SK-N-DZ (cell line): Measurements from ENCODE around the gene LRP8.

ENCODE experiments used
- DNase-seq: peaks from one replicate; pipeline ENCODE4 v3.0.0-alpha.2; 2015; ENCODE audit warnings: low spot score

The LRP8 gene

GRCh38 chr1:53340660-53341520, 13.0 kb upstream of the LRP8 start:
- DNase-seq: no peak

DNA sequence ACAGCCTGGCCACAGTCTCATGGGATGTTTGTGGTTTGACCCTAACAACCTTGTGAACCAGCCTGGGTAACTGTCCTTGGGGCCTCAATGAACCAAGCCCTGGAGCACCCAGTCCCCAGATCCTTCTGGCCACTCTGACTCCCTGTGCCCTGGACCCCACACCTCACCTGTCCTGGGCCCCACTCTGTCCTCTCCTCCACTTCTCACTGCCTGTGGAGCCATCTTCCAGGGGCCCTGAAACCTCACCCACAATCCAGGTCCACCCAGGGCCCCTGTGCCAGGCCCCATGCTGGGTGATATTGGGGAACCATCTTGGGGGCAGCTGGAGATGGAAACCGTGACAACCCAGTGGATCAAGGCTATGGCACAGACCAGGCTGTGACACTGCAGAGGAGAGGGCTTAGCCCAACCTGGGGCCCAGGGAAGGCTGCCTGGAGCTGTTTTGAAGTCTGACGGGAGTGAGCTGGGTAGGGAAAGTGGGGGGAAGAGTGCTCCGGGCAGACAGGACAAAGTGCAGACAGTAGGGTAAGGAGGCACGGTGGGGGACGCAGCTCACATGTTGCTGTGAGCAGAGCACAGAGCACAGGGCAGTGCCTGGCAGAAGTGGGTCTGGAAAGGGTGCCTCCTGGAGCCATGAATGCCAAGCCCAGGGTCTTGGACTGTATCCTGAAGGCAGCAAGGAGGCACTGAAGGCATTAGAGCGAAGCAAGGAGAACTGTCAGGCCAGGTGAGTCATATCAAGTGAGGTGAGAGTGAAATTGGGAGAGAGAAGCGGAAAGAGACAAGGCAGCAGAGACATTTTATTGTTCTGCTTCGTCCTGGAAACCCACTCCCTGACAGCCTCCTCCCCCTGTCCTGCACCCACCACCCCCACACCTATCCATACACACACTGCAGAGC, 12.1 kb upstream of the LRP8 start:
- DNase-seq: no peak

DNA sequence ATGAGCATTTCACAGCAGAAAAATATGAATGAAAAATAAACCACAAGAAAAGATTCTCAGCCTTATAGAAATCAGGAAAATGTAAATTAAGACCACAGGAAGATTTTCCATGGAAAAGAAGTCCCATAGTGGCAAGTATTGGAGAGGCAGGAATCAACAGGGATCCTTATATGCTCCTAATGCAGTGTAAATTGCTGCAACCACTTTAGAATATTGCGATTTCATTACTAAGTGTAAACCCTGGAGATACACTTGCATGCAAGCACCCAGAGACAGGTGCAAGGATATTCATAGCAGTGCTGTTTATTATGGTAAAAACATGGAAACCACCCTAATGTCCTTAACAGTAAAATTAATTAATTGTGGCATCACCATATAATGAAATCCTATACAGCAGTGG, 10.6 kb upstream of the LRP8 start:
- no peak for DNase-seq

DNA sequence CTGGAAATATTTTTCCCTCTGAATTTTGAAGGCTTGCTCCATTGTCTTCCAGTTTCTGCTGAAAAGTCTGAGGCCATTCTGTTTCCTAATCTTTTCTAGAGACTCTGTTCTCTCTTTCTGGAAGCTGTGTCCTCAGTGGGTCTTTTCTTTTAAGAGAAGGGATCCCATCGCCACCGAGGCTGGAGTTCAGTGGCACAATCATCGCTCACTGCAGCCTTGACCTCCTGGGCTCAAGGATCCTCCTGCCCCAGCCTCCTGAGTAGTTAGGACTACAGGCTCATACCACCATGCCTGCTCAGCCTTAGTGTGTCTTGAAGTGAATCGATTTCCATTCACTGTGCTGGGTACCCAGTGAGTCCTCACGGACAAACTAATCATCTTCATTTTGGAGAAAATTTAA, 9.6 kb upstream of the LRP8 start:
- no peak for DNase-seq

- DNase-seq: no peak
Observed at GRCh38 chr1:53336146-53336545, 8.3 kb upstream of the LRP8 start.

DNA sequence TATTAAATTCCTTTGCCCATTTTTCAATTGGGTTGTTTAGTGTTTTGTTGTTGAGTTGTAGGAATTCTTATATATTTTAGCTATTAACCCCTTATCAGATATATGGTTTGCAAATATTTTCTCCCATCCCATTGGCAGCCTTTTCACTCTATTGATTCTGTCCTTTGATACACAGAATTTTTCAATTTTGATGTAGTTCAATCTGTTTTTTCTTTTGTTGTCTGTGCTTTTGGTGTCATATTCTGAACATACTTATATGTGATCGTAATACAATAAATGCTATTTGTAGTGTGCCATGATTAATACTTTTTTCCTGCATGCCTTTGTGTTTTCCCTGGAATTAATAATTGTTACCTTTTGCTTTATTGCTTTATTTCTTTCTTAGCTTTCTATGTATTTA, 7.8 kb upstream of the LRP8 start:
- DNase-seq: no peak

DNA sequence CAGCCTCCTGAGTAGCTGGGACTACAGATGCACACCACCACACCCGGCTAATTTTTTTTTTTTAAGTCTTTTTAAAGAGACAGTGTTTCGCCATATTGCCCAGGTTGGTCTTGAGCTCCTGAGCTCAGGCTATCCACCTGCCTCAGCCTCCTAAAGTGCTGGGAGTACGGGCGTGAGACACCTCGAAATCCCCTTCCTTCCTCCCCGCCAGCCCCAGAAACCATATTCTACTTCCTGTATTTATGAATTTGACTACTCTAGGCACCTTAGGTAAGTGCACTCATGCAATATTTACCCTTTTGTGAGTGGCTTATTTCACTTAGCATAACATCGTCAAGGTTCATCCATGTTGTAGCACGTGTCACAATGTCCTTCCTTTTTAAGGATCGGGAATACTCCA, 6.9 kb upstream of the LRP8 start:
- no peak for DNase-seq

- DNase-seq: no peak
Observed at GRCh38 chr1:53334312-53334711, 6.4 kb upstream of the LRP8 start.

DNA sequence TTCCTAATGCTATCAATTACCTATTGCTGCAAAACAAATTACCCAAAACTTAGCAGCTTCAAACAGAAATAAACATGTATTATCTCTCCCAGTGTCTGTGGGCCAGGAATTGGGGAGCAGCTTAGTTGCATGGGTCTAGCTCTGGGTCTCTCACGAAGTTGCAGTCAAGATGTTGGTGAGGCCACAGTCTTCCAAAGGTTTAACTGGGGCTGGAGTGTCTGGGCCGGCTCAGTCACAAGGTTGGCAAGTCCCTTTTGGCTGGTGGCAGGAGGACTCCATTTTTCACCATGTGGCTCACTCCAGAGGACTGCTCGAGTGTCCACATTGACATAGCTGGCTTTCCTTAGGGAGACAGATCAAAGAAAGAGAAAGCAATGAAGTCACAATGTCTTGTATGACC, 5.0 kb upstream of the LRP8 start:
- no peak for DNase-seq

DNA sequence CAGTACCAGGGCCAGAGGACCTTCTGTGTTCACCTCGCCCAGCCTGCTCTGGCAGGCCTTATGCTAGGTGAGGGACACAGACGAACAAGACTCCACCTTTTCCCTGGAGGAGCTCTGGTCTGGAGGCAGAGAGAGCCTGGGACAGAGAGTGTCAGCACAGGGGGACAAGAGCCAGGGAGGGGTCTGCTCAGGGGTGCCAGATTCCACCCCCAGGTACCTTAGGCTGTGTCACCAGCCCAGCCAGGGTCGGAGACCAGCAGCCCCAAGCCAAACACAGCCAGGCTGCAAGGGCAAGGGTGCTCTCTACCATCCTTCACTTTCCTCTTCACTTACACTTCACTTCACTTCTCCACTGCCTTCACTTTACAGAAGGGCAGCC, 4.3 kb upstream of the LRP8 start:
- DNase-seq: no peak

DNA sequence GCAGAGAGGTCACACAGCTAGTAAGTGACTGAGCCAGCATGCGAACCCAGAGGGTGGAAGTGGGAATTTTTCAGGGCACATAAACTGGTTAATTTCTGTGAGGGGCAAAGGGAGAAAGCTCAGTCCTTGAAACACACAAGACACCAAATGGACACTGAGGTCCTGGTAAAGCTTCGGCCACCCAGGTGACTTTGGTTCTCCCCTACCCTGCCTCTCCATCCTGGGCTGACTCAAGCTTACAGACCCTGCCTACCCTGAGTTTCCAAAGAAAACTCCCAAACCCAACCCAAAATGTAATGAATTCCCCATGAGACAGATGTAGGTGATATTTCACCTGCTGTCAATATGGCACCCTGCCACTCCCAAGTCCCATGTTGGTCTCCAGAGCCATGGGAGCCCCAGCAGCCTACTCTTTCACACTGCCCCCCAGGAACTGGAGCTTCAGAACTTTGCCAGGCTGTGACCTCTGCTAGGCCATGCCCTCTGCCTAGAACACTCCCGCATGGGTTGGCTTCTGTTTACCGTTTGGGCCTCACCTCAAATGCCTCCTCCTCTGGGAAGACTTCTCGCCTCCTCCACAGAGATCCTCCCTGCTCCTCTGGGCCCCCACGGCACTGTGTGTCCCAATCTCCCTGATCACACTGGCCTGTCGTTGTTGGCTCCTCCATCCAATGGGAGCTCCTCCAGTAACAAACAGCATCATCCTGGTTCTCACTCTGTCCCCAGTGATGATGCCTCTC, 3.7 kb upstream of the LRP8 start:
- no peak for DNase-seq

- no peak for DNase-seq
Observed at GRCh38 chr1:53330819-53331218, 2.9 kb upstream of the LRP8 start.

- peak; percentile 50 for DNase-seq
Observed at GRCh38 chr1:53328541-53329499, 950 bp upstream of the LRP8 start.

- DNase-seq: peak; percentile 39
Observed at GRCh38 chr1:53327182-53327913, 522 bp downstream of the LRP8 start.

GRCh38 chr1:53326598-53327181, 1.2 kb downstream of the LRP8 start:
- no peak for DNase-seq

- DNase-seq: peak; percentile 89
Observed at GRCh38 chr1:53326088-53326597, 1.7 kb downstream of the LRP8 start.

GRCh38 chr1:53325326-53326087, 2.4 kb downstream of the LRP8 start:
- no peak for DNase-seq

GRCh38 chr1:53324728-53325297, 3.1 kb downstream of the LRP8 start:
- DNase-seq: no peak
